Right lobe of liver (tissue), 6 donors: ENCODE results near the gene CCDC149. TPM values are rescaled to one million over a fixed set of nuclear protein-coding genes. Genes with fewer than 3 reads are reported as not detected.
A peak's percentile ranks its signal among the peaks of the same experiment; 100 is the strongest.

ENCODE experiments used
- ATAC-seq, 4 donors: fragments of 200-7000 bp; cut with Tn5 transposase; one replicate each; pipeline ENCODE4 v1.9.1; 2020; ENCODE audit warnings: mild to moderate bottlenecking in 4 of 4, moderate library complexity in 4 of 4
- DNase-seq, 3 donors: peaks; one replicate each; pipeline ENCODE4 v3.0.0-alpha.2; 2020
- H3K27ac ChIP-seq, 3 donors: fragments of 200-600 bp; one replicate each; pipeline ENCODE4 v1.8.0; 2022
- H3K27me3 ChIP-seq, 2 donors: fragments of 200-600 bp; one replicate each; pipeline ENCODE4 v1.8.0; 2022
- H3K36me3 ChIP-seq, 4 donors: fragments of 200-600 bp; sonication (generic) in 1 of 4; one replicate each; pipeline versions ENCODE4 v1.5.1 to v1.8.0; 2017 to 2022; ENCODE audit warnings: control low read depth in 1 of 4
- H3K4me1 ChIP-seq, 4 donors: fragments of 200-600 bp; sonication (generic) in 1 of 4; one replicate each; pipeline versions ENCODE4 v1.5.1 to v1.8.0; 2017 to 2022; ENCODE audit warnings: control low read depth in 1 of 4
- H3K4me3 ChIP-seq, 3 donors: fragments of 200-600 bp; one replicate each; pipeline ENCODE4 v1.8.0; 2022
- H3K9me3 ChIP-seq, 4 donors: fragments of 200-600 bp; sonication (generic) in 1 of 4; one replicate each; pipeline versions ENCODE4 v1.5.1 to v1.8.0; 2017 to 2022; ENCODE audit warnings: control low read depth in 1 of 4
- POLR2A ChIP-seq: fragments of 450-650 bp; IDR thresholded peaks from one replicate; pipeline ENCODE4 v1.6.1; 2017; ENCODE audit warnings: antibody characterized with exemption, mild to moderate bottlenecking
- WGBS: methylation state at CpG from one replicate; pipeline ENCODE4 v1.1.6; 2018; ENCODE audit warnings: low coverage, low lambda C conversion rate; ENCODE audit not compliant: insufficient coverage; ENCODE audit errors: missing lambda C conversion rate; 5-methylcytosine and 5-hydroxymethylcytosine counted together
- intact Hi-C, 2 donors: fragments of 100-400 bp; cut with DNase I; formaldehyde crosslinking; loops; one replicate each; pipeline versions ENCODE4 v1.11.2 to v1.14.1; 2022
- total RNA-seq, 6 experiments: library from RNA; depleted of rRNA in 2 of 6; stranded (reverse); fragments of >200 nt in 2 of 6; fragmentation: NEBNext Ultra II Directional in 3 of 6; extraction: Animal tissue kit (Norgen Biotek cat#: 25700) in 3 of 6; gene quantifications; one replicate each; pipeline versions ENCODE4 v1.1.0 to v1.2.4, GENCODE V29; 2016 to 2023
- TF ChIP-seq, protein P1 (sequence below), 4 donors: fragments of 200-600 bp in 3 of 4; fragments of 450-650 bp in 1 of 4; IDR thresholded peaks; one replicate each; pipeline versions ENCODE4 v1.5.1 to v1.8.0; 2016 to 2022; ENCODE audit warnings: antibody characterized with exemption in 4 of 4, mild to moderate bottlenecking in 2 of 4
- donor health status: DM: no; HTN: yes; CAD: no.
- donor health status: DM: no; HTN: no; CAD: no.
- donor health status: DM: no; HTN: no; CAD: no.
- donor health status: DM: no; HTN: yes; CAD: no.
- donor health status: DM: no; HTN: yes; CAD: no.

CCDC149 gene
- total RNA-seq, 6 experiments from 2014 or later, result 3.9 to 8.0 (median 5.2) TPM

DNA sequence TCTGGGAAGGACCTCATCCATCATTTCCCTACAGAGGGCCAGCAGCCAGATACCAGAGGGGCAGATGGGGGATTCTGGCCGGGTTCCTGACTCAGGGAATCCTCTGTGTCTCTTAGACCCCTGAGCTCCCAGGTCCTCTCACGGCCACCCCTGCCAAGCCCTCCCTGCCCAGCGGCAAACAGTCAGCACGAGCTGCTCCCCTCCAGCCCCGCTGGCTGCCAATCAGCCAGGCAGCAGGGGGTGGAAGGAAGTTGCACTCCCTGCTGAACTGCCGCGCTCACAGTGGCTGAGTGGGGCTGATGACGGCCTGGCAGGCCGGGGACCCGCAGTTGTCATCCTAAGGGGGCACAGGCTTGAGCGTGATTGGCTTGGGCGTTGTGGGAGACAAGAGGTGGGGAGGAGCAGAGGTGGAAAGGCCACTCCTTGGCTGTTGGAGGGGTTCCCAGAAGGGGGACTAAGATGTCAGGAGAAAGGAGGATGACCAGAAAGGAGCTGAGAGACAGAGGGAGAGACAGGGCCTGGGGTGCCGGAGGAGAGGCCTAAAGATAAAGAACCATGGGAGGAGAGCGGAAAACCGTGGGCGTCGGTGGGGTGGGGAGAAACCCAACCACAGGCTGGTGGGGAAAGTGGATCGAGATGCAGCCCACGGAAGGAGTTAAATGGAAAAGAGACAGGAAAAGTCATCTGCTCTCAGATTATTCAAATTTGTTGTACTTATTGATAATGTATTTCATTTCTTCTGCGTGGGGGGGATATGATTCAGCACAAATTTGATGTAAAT lies 4.4 kb upstream of the CCDC149 start:
- Histone ChIP-seq H3K4me1 (no peaks in the 10 kb centered on the region), H3K27ac (no peak overlapping the region), H3K9me3 (no peaks in the 10 kb centered on the region), H3K27me3 (no peaks in the 10 kb centered on the region), H3K4me3 (no peak overlapping the region), H3K36me3 (no peaks in the 10 kb centered on the region)
- ATAC-seq (no peak), DNase-seq (no peak)
- TF ChIP-seq, protein P1, sequence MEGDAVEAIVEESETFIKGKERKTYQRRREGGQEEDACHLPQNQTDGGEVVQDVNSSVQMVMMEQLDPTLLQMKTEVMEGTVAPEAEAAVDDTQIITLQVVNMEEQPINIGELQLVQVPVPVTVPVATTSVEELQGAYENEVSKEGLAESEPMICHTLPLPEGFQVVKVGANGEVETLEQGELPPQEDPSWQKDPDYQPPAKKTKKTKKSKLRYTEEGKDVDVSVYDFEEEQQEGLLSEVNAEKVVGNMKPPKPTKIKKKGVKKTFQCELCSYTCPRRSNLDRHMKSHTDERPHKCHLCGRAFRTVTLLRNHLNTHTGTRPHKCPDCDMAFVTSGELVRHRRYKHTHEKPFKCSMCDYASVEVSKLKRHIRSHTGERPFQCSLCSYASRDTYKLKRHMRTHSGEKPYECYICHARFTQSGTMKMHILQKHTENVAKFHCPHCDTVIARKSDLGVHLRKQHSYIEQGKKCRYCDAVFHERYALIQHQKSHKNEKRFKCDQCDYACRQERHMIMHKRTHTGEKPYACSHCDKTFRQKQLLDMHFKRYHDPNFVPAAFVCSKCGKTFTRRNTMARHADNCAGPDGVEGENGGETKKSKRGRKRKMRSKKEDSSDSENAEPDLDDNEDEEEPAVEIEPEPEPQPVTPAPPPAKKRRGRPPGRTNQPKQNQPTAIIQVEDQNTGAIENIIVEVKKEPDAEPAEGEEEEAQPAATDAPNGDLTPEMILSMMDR (IDR thresholded peaks at IDR 0.05), result no peak
- TF ChIP-seq POLR2A, result no peak
- 81% methylated on average over 15 of the region's 20 CpGs for WGBS
- intact Hi-C loops, result no loop called here

DNA sequence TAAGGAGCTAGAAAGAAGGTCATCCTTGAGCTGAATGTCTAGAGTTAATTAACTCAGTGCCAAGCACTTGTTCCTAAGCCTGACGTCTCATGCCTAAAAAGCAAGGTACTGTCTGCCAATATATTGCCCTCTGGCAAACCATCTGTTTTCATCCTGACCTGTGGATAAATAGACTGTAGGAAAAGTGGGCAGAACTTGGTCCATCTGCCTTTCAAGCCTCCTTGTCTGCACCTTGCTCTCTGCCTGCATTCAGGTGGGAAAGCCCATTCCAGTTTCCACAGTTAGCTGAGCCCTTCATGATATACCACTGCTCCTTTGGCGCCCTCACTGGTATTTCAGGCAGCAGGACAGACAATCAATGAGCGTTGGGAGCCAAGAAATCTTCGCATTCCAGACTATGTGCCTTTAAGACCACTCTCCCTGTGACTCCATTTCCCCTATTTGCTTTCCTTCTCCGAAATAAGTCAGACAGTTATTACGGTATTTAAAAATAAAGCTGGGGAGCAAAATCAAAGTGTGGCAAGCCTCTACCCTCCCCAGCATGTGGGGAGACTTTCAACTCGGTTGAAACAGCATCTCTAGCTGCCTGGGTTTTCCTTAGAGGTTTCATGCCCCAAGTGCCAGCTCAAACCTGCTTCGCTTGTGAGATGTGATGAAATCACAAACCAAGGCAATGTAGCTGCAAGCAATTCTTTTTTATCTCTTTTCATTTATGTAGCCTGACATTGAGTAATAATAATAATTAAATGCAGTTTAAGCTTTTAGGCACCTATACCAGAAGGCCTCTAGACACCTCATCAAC lies 2.5 kb upstream of the CCDC149 start:
- Histone ChIP-seq H3K27me3 (no peaks in the 10 kb centered on the region), H3K27ac (no peak overlapping the region), H3K36me3 (no peaks in the 10 kb centered on the region), H3K4me1 (peaks cover 0 to 10% (median 2%) of the 10 kb centered on the region in 4 donors), H3K4me3 (no peak overlapping the region), H3K9me3 (no peaks in the 10 kb centered on the region)
- 59% methylated on average over 7 of the region's 8 CpGs for WGBS
- no peak for ATAC-seq
- intact Hi-C loops, result no loop called here
- no peak for DNase-seq
- no peak for TF ChIP-seq POLR2A
- TF ChIP-seq, protein P1 (IDR thresholded peaks at IDR 0.05), result peak in 1 of 4 donors; percentile 17

DNA sequence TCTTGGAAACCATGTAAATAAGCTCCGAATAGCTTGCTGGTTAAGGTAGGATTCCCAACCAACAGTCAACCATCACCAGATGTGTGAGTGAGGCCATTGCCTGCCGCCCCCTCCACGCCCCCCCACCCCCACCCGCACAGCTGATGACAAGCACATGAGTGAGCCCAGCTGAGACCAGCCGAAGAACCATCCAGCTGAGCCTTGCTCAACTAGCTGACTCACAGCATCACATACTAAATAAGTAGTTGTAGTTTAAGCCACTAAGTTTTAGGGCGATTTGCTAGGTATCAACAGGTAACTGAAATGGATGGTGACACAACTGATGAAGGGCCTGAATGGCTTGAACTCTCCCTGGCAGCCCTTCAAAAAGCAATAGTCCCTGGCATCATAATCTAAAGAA lies 1.6 kb upstream of the CCDC149 start:
- no peak for DNase-seq
- no peaks in the 10 kb centered on the region for H3K36me3 ChIP-seq
- ATAC-seq, result no peak

DNA sequence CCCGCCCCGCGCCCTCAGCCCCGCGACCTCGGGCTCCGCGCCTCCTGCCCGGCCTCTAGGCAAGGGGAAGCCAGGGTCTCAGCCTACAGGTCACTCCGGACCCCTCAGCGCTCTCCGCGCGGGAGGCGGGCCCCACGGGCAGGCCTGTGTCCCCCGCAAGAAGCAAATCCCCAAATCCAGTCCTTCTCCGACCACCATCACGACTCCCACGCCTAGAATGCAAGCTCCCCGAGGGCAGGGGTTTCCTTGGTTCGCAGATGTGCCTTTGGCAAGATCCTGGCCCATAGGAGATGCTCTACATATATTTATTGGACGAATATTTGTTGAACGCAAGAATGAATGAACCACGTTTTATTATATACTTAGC lies 260 bp upstream of the CCDC149 start:
- Histone ChIP-seq H3K4me3 (peak overlapping the region; percentile 38 to 84 (median 40)), H3K27me3 (no peaks in the 10 kb centered on the region), H3K4me1 (peaks cover 0 to 10% (median 2%) of the 10 kb centered on the region in 4 donors), H3K27ac (peak overlapping the region in 2 of 3 donors; percentile 48 to 88), H3K36me3 (no peaks in the 10 kb centered on the region), H3K9me3 (no peaks in the 10 kb centered on the region)
- WGBS, result 46% methylated on average over 8 of the region's 25 CpGs
- no peak for TF ChIP-seq POLR2A
- TF ChIP-seq, protein P1 (IDR thresholded peaks at IDR 0.05), result no peak
- ATAC-seq (no peak), DNase-seq (no peak)
- intact Hi-C loops, result no loop called here

More for the DNA sequence above, 1.6 kb upstream of the CCDC149 start:
- Histone ChIP-seq H3K9me3 (no peaks in the 10 kb centered on the region), H3K27me3 (no peaks in the 10 kb centered on the region), H3K4me3 (no peak overlapping the region), H3K27ac (no peak overlapping the region), H3K4me1 (peaks cover 0 to 10% (median 2%) of the 10 kb centered on the region in 4 donors)
- WGBS, result 94% methylated on average over 2 of the region's 6 CpGs
- intact Hi-C loops, result no loop called here
- TF ChIP-seq, protein P1 (IDR thresholded peaks at IDR 0.05), result no peak
- TF ChIP-seq POLR2A, result no peak
